ENCODE data around the gene DTNBP1.

The DTNBP1 gene

DNA sequence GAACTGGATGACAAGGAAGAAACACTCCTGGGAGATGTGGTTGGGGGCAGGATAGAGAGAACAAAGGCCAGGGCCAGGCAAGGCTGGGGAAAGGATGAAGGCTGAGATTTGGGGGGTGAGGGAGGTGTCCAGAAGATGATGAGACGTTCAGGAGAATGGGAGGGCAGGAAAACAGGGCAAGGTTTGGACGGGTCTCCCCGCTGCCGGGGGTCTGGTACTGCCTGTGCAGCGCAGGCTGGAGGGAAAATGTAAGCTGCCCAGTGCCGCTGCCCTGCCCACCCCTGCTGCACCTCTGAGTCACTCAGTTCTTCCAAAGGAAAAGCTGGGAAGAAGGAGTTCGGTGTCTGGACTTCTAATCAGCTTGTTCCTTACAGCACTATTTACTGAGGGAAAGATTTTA lies 130.9 kb downstream of the DTNBP1 start:
- DNase-seq (ENCODE audit: low read depth), result no peak

DNA sequence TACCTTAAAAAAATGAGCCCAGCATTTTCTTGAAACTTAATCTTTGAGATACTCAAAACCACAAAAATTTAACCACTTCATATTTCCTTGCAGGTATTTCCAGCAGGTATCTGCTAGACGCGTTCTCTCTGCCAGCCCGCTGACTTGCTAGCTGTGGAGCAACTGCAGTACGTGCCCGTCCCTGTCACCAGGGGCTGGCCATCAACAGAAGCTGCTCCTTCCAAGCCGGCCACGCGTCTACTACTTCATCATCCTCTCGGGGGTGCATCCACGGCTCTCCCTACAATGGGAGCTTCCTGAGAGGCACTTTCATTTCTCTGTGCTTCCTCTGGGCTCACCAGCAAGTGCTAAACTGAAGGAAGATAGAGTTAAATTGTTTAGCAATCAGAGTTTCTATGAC lies 132.4 kb downstream of the DTNBP1 start:
- DNase-seq (ENCODE audit: low read depth), result no peak

DNA sequence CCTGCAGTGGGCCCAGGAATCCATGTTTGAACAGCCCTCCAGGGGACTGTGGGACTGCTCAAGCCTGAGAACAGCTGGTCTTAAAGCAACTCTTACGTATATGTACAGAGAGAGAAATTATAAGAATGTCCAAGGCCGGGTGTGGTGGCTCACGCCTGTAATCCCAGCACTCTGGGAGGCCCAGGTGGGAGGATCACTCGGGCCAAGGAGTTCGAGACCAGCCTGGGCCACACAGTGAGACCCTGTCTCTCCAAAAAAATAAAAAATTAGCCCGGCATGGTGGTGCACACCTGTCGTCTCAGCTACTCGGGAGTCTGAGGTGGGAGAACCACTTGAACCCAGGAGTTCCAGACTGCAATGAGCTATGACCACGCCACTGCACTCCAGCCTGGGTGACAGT lies 134.0 kb downstream of the DTNBP1 start:
- DNase-seq (ENCODE audit: low read depth), result no peak

DNA sequence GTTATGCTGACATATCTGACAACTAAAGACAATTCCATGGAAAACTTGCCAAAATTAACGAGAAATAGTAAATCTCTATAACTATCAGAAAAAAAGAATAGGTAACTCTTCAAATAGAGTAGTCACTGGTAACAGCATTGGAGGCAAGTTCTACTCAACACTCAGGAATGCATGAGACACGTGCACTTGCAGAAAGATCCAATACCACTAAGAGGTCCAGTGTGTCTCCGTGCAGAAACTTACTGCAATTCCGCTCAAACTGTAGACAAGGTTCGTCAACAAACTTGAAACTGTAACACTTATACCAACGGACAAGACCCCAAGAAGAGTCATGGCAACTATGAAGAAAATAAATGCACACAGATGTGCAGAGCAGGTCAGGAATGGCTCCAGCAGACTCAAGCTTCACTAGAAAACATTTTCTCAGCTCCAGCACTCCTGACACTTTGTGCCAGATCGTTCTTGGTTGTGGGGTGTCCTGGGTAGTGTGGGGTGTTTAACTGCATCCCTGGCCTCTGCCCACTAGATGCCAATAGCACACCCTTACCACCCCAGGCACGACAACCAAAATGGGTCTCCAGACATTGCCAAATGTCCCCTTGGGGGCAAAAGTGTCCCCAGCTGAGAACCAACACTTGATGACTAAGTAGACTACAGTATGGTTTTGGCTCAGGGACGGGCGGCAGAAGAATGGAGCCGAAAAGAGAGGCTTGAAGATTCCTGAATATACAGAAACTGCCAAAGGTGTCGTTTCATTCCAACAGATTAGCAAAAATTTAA lies 134.8 kb downstream of the DTNBP1 start:
- DNase-seq (ENCODE audit: low read depth), result no peak

DNA sequence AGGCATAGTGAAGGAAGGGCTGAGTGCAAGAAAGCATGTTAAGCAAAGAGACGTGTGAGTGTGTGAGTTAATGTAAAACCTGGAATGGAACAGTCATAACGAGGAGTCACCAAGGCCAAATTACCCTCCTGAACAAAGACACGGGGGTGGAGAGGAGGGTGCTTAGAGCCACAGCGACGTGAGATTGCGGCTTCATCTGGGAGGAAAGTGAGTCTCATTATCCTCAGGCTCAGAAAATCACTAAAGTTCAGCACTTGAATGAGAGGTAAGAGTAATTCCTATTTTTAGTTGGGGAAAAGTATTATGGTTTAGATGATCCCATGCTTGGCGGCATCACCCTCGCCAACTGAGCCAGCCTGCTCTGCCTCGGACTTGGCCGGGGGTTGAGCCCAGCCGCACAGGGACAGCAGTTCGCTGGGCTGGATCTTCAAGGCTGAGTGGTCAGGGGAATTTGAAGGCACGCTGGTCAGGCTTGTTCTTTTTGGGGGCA lies 136.6 kb downstream of the DTNBP1 start:
- DNase-seq (ENCODE audit: low read depth), result no peak

DNA sequence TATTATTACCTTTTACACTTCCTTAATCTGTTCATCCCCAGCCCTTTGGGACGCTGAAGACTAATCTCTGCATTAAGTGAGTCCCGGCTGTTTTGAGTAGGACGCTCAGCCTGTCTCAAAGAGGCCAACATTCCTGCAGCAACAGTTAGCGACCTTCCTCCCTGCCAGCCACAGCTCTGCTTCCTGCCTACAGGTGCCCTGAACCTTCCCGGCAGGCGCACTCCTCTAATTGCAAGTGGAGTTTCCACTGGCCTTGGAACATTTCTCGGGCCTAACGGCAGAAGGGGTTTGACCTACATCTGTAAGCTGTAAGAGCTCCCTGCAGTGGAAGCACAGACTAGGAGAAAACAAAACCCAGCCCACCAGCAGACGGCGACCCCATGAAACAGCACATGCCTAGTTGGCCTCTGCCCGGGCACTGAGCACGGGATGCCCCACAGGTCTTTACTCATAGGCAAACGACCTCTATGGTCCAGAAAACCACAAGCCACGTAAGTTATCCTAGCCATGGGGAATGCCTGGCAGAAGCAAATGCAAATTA lies 137.9 kb downstream of the DTNBP1 start:
- no peak for DNase-seq (ENCODE audit: low read depth)

DNA sequence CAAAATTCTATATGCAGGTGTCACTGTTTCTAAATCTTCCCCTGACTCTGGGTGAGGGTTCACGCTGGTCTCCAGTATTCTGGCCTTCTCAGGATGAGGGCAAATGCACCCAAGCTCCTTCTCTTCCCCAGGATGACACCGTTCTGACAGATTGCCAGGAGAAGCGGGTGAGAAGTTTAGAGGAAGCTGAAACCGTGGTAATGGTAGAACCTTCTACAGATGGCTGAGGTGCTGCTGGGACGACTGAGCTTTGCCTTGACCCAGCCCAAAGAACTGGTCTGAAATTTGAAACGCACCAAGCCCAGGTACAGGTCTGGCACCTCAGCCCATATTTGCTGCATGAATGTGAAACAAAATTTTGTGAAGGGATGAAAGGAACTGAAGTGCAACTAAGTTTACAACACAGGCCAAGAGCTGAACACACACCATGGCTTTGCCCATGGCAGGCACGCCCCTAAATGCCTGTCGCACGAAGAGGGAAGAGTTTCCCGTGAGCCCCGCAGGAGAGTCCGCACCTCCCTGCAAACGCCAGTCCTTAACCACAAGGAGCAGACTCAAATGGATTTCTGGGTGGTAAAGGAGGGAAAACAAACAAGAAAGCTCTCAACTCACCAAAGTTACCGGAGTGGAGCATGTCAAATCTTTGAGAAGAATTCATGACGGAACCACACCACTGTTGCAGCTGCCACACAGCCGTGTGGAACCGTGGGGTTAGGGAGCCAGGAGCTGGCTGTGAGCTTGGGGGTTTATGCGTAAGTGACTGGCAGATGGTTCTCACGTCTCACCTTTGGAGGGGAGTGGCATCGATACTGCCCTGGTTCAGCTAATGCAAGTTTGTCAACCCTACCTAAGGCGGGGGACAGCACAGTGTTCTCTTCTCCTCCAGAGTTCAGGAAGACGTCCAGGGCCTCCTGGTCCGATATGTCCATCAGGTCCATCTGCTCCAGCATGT lies 138.9 kb downstream of the DTNBP1 start:
- DNase-seq (ENCODE audit: low read depth), result no peak

DNA sequence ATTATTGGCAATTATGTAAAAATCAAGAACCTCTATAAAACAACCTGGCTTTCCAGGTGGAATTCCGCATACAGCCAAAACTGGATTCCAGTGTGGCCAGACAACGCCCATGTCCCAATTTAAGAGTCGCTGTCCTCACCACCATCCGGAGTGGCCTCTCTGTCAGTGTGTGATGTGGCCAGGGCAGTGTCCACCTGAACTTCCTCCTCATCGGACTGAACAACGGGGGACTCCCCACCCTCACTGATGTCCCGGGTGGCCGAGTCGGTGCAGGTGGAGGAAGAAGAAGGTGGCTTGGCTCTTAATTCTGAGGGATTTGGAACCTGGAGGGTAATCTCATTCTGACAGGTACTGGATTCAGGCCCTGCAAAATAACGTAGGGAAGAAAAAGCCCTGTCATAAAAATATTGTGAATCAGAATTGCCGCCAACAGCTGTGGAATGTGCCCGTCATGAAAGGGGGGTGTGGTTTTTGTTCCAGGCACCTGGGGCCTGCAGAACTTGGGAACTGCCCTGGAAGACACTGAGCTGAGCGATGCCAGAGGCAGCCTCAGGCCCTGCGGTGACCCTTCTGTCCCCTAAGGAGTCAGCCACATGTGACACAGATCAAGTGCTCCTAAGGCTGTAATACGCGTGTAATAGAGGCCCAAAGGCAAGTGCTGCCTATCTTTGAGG lies 139.8 kb downstream of the DTNBP1 start:
- no peak for DNase-seq (ENCODE audit: low read depth)

DNA sequence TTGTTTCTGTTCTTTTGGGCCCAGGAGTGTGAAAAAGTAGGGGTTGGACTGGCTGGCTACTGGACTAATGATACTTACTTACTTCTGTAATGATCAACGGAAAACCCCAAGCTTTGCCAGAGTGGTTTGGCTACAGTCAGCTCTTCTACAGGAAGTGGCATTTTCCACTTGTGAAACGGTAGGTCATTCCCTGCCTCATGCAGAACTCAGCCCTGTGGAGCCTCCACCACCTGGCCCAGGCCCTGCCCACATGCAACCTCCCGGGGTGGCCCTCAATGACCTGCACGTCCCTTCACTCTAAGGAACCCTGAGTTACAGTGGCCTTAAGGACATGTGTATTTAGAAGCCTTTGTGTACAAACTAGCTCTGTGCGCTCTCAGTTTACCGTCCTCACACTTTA lies 140.4 kb downstream of the DTNBP1 start:
- no peak for DNase-seq (ENCODE audit: low read depth)

DNA sequence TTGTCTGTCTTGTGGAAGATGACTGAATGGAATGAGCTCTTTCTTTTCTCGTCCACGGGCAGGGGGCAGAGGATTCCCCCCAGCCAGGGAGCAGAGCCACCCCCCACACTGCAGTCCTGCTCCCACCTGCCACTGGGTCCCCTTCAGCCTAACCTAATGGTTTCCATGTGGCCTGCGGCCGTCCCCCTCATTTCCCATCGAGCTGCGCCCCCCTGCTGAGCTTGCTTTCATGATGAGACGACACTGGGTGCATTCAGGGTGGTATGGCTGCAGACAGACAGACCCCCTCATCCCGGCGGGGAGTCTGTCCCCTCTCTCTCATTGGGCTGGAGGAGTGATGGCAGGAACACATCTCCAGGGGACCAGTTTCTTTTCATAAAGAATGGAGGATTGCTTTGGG lies 140.8 kb downstream of the DTNBP1 start:
- no peak for DNase-seq (ENCODE audit: low read depth)

DNA sequence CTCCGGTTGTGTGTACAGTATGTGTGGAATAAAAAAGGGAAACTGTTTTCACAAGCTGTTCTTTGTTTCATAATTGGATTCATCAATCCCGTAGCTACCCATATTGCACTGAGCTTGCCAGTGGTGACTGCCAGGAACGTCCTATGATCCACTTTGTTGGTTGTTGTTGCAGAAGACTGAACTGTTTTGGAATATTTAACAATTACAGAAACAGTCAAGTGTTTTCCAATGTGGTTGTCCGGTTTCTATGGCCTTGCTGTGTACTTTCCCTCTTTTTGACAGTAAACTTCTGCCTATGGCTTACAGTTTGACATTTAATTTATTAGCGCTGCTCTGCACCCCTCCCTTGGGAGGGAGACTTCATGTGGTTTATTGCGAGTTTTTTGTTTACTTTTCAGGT lies 141.2 kb downstream of the DTNBP1 start:
- no peak for DNase-seq (ENCODE audit: low read depth)

DNA sequence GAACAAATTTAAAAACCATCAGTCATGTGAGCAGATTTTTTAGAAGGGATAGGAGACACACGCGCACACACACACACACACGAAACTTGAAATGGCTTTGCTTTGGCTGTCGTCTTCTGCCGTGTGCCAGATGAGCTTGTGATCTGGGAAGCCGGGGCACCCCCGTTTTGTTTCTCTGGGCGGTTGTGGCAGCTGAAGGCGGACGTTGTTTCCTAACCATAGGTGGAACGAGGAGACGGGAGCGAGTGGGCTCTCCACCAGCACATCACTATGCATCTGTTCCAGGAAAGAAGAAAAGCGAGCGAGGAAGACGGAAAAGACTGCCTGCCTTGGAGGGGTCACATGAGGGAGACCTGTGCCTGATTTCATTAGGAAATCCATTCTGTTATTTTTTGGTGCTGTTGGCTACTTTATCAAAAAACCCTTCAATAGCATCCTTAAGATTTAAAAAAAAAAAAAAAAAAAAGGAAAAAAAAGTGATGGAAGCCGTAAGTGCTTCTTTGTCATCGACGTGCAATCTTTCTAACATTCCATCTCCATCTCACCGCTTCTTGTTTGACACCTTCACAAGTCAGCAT lies 142.1 kb downstream of the DTNBP1 start:
- no peak for DNase-seq (ENCODE audit: low read depth)

DNA sequence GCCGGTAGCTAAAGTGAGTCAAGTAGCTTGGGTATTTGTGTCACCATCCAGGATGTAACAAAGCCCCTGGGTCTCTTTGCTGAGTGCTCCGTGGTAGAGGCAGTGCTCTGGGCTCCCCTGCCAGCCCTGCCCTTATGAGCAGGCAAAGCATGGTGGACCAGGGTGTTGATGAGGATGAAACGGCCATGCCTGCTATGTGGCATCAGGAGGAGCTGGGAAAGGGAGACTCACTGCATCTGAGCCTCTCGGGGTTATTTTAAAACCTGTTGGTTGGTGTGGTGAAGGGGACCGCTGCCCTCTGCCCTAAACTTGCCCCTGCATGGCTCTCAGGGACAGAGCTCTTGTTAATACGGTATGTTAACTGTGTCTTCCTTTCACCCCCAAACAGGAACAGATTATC lies 143.1 kb downstream of the DTNBP1 start:
- no peak for DNase-seq (ENCODE audit: low read depth)

DNA sequence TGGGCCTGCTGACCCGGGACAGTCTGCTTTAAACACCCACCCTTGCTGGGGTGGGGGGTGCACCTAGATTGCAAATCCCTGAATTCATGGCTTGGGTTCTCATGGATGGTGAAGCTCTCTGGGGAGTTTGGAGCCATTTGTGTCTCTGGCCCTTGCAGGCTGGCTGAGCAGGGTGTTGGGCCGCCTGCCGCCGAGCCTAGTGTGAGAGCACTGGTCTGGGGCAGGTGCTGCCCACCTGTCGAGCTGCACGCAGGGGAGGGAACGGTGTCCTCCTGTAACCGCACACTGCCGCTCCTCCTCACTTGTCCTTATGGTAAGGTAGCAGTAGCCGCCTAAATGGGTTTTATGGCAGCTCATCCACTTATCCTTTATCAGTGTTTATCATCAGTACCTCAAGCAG lies 143.9 kb downstream of the DTNBP1 start:
- no peak for DNase-seq (ENCODE audit: low read depth)

DNA sequence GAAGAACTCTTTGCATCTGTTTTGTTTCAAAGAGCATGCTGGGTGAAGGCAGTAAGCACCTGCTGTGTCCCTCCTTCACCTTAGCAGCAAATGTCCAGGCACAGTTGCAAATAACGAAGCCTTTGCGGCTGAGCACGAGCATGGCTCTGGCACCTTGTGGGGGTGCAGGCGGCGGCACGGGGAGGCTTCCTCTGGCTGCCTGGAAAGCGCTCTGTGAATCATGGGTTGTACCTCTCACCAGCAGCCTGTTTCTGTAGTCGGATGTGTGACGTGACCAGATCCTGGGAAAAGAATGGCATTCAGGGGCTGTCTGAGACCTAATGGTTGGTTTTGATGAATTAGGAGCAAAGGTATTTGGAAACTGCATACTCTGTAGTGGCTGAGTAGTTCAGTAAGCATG lies 144.8 kb downstream of the DTNBP1 start:
- no peak for DNase-seq (ENCODE audit: low read depth)

DNA sequence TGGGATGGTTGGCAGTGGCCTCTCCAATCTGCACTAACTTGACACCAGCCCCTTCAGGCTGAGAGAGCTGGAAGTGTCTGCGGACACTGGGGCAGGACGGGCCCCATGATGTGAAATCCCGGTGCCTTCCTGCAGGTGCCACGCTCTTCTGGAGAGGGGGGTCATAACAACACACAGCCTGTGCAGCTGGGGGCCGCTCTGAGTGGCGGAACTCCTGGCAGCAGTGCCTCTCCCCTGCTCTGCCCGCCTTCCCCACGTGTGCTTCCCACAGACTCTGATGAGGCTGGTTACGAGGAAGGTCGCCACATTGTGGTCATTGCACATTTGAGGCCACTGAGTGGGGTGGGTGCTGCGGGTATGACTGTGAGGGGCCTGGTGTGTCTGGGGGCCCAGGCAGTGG lies 145.2 kb downstream of the DTNBP1 start:
- no peak for DNase-seq (ENCODE audit: low read depth)

DNA sequence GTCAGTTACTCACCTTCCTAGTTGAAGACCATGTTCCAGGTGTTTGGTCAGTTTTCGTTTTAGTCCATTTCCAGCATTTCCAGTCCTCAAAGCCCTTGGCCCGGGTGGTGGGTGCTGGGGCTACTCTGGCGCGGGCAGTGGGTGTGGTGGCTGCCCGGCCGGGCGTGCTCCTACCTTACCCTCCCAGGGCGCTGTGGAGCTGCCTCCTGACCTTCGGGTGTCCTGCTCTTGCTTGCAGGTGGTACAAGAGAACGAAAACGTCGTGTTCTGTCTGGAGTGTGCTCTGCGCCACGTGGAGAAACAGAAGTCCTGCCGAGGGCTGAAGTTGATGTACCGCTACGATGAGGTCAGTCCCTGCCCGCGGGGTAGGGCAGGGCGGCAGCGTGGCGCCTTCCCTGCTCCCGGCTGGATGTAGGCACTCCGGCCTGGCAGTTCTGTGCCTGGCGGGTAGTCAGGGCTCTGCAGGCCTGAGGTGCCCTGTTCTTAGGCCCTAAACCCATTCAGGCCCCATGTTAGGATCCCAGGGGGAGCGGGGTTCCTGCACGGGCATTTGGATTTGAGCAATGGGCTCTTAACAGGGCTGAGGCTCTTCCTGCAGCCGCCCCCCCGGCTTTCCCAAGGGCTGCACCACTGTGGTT lies 145.8 kb downstream of the DTNBP1 start:
- DNase-seq (ENCODE audit: low read depth), result no peak

DNA sequence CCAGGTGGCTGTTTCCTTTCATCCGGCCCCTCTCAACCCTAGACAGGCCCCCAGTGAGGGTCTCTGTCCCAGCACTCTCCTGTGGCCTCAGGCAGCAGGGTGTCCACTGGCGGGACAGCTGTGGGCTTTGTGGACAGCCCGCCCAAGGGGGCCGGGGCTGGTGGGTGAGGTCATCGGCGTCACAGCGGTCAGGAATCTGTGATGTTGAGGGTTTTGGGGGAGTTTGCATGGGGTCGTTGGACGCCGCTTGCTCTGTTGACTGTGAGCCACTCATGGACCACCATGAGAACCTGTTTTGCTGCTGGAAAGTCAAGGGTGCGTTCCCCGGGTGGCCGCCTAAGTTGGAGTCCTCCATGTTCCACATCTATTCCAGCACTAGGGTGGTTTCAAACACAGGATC lies 146.4 kb downstream of the DTNBP1 start:
- DNase-seq (ENCODE audit: low read depth), result no peak

DNA sequence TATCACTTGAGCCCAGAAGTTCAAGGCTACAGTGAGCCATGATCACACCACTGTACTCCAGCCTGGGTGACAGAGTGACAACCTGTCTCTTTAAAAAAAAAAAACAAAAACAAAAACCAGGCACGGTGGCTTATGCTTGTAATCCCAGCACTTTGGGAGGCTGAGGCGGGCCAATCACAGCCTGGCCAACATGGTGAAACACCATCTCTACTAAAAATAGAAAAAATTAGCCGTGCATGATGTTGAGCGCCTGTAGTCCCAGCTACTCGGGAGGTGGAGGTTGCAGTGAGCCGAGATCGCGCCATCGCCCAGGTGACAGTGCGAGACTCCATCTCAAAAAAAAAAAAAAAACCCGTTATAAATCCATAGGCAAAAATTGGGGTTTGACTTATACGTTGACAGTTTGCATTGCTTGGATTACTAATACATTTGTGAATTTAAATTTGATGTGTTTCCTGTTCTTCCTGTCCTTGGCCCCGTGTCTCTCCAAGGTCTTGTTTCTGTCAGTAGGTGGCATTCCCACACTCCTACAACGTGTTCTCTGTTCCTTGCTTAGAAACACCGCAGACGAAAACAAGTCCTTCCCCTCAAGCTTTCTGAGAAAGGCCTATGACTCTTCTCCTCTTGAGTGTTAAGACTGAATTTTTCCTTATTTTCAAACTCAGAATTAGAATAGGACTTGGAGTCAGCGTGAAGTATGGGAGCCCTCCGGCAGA lies 147.0 kb downstream of the DTNBP1 start:
- no peak for DNase-seq (ENCODE audit: low read depth)

DNA sequence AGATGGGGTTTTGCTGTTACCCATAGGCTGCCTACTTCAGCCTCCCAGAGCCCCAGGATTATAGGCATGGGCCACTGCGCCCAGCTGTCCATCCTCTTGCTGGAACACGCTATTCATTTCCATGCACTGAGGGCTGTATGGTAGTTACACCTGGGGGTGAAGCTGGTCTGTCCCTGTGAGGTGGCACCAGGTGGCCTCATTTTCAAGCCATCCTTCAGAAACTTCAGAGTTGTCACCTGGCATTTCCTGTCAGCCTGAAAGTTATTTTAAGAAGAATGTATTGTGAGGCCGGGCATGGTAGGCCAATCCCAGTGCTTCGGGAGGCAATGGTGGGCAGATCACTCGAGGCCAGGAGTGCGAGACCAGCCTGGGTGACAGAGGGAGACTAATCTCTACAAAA lies 147.6 kb downstream of the DTNBP1 start:
- DNase-seq (ENCODE audit: low read depth), result no peak
